HepG2 (cell line): ENCODE measurements around the gene LCK. TPM values are rescaled to one million over a fixed set of nuclear protein-coding genes. Genes with fewer than 3 reads are reported as not detected.

ENCODE experiments used
- ATAC-seq: fragments of 200-7000 bp; cut with Tn5 transposase; 3 replicates; pipeline ENCODE4 v1.9.1; 2020; ENCODE audit warnings: mild to moderate bottlenecking, moderate library complexity
- BruUV-seq: library from RNA; stranded (reverse); fragments of 400-500 nt; replicated peaks from 2 replicates; lab custom pipeline; 2021; lab: Mats Ljungman, UMichigan
- CTCF ChIA-PET: fragments of 300-600 bp; formaldehyde crosslinking; extraction: SDS; loops from one replicate; lab custom pipeline; 2021; ENCODE audit warnings: low total read pairs, inconsistent platforms, low intra/inter-chr PET ratio; lab: Yijun Ruan, JAX
- POLR2A ChIA-PET: fragments of 350-600 bp; sonication (Branson Sonifier 250); formaldehyde crosslinking; loops from one replicate; lab custom pipeline; 2020; ENCODE audit warnings: antibody characterized with exemption, inconsistent platforms; lab: Yijun Ruan, JAX
- DNase-seq: peaks from one replicate; pipeline ENCODE4 v3.0.0-alpha.2; 2015; ENCODE audit warnings: low spot score
- FAIRE-seq: peaks from 3 replicates; lab custom pipeline; 2011; peaks lifted over from hg19 to GRCh38; lab: Jason Lieb, UNC
- H2AFZ ChIP-seq: one replicate; pipeline ENCODE4 v1.6.1; 2011; ENCODE audit warnings: low read length, inconsistent platforms
- H3K27ac ChIP-seq: fragments of 300-600 bp; 3 replicates; pipeline ENCODE4 v1.8.0; 2011; ENCODE audit warnings: mixed run types, mild to moderate bottlenecking, mixed read lengths, low read length, inconsistent platforms; ENCODE audit not compliant: insufficient read depth; ENCODE audit errors: extremely low read length
- H3K27me3 ChIP-seq, 2 experiments: fragments of 200-600 bp in 1 of 2; 2 replicates in 1 of 2; 3 replicates in 1 of 2; pipeline versions ENCODE4 v1.6.0 to v1.8.0; 2011; ENCODE audit warnings: low read length in 2 of 2, mild to moderate bottlenecking in 2 of 2, moderate library complexity in 2 of 2, inconsistent platforms in 1 of 2; ENCODE audit not compliant: insufficient read depth in 2 of 2, control insufficient read depth in 1 of 2
- H3K36me3 ChIP-seq, 2 experiments: fragments of 200-600 bp in 1 of 2; replicated peaks in 1 of 2; 2 replicates in 1 of 2; 3 replicates in 1 of 2; pipeline versions ENCODE4 v1.5.1 to v1.8.0; 2011; ENCODE audit warnings: low read length in 2 of 2, inconsistent platforms in 1 of 2; ENCODE audit not compliant: insufficient read depth in 2 of 2, control insufficient read depth in 1 of 2
- H3K4me1 ChIP-seq: 2 replicates; pipeline ENCODE4 v1.5.1; 2012; ENCODE audit warnings: low read length, inconsistent platforms; ENCODE audit not compliant: insufficient read depth
- H3K4me2 ChIP-seq: 2 replicates; pipeline ENCODE4 v1.6.0; 2011; ENCODE audit warnings: low read depth, low read length, inconsistent platforms
- H3K4me3 ChIP-seq, 3 experiments: fragments of 200-600 bp in 1 of 3; sonication (generic), shearing (Covaris generic) in 1 of 3; replicated peaks in 1 of 3; 2 replicates each; pipeline ENCODE4 v1.5.1; 2011 to 2016; ENCODE audit warnings: low read length in 3 of 3, inconsistent platforms in 2 of 3, low read depth in 2 of 3, mild to moderate bottlenecking in 2 of 3, control low read depth in 1 of 3, mixed read lengths in 1 of 3; ENCODE audit not compliant: insufficient read depth in 1 of 3
- H3K79me2 ChIP-seq: one replicate; pipeline ENCODE4 v1.6.1; 2011; ENCODE audit warnings: low read length, inconsistent platforms; ENCODE audit not compliant: insufficient read depth
- H3K9ac ChIP-seq: 2 replicates; pipeline ENCODE4 v1.6.0; 2011; ENCODE audit warnings: mild to moderate bottlenecking, low read depth, low read length, inconsistent platforms; ENCODE audit not compliant: insufficient read depth
- H3K9me3 ChIP-seq: 2 replicates; pipeline ENCODE4 v1.5.1; 2012; ENCODE audit warnings: mild to moderate bottlenecking, low read length
- H4K20me1 ChIP-seq: 2 replicates; pipeline ENCODE4 v1.6.0; 2011; ENCODE audit warnings: inconsistent platforms, mild to moderate bottlenecking, low read length, moderate library complexity; ENCODE audit not compliant: insufficient read depth
- DMTF1 ChIP-seq: sonication (generic); formaldehyde crosslinking; IDR thresholded peaks from 2 replicates; pipeline ENCODE4 v1.4.0; 2020; ENCODE audit warnings: mild to moderate bottlenecking, missing genetic modification reagents
- ETV5 ChIP-seq: IDR thresholded peaks from 2 replicates; pipeline ENCODE4 v1.6.1; 2018; ENCODE audit warnings: missing biosample characterization, missing genetic modification reagents, inconsistent platforms, borderline replicate concordance
- POGZ ChIP-seq: sonication (generic); formaldehyde crosslinking; IDR thresholded peaks from 2 replicates; pipeline ENCODE4 v1.4.0; 2020; ENCODE audit warnings: mild to moderate bottlenecking, missing genetic modification reagents
- POLR2A ChIP-seq, 2 experiments: IDR thresholded peaks; 2 replicates each; pipeline ENCODE4 v1.6.1; 2011; ENCODE audit warnings: low read depth in 2 of 2, low read length in 2 of 2, mild to moderate bottlenecking in 1 of 2, moderate library complexity in 1 of 2; ENCODE audit not compliant: insufficient read depth in 1 of 2
- ZFP36 ChIP-seq: fragments of 150-350 bp; IDR thresholded peaks from 2 replicates; pipeline ENCODE4 v1.6.1; 2018; ENCODE audit warnings: borderline replicate concordance, low read length, low read depth; ENCODE audit not compliant: partially characterized antibody
- ZIK1 ChIP-seq: sonication (generic); formaldehyde crosslinking; IDR thresholded peaks from 2 replicates; pipeline ENCODE4 v1.5.0; 2020; ENCODE audit warnings: mild to moderate bottlenecking, low read depth, missing genetic modification reagents, borderline replicate concordance
- ZNF3 ChIP-seq: IDR thresholded peaks from 2 replicates; pipeline ENCODE4 v1.7.0; 2017; ENCODE audit warnings: inconsistent platforms
- ZNF549 ChIP-seq: sonication (generic); formaldehyde crosslinking; IDR thresholded peaks from 2 replicates; pipeline ENCODE4 v1.5.0; 2020; ENCODE audit warnings: missing genetic modification reagents
- ZNF800 ChIP-seq: sonication (generic); formaldehyde crosslinking; IDR thresholded peaks from 2 replicates; pipeline ENCODE4 v1.4.0; 2020; ENCODE audit warnings: missing genetic modification reagents
- WGBS: methylation state at CpG from one replicate; pipeline ENCODE4 v1.1.6; 2017; ENCODE audit warnings: low lambda C conversion rate; 5-methylcytosine and 5-hydroxymethylcytosine counted together
- in situ Hi-C: cut with HindIII; loops from 2 replicates; pipeline ENCODE4 v1.10.0; 2017; ENCODE audit warnings: low pct_unique_long_range_greater_than_20kb; ENCODE audit not compliant: extremely low pct_ligation_motif_present
- intact Hi-C: fragments of 100-400 bp; cut with micrococcal nuclease; formaldehyde crosslinking; loops from one replicate; pipeline ENCODE4 v1.10.0; 2022; ENCODE audit not compliant: unreplicated experiment
- polyA plus RNA-seq, 8 experiments: library from polyadenylated mRNA; depleted of rRNA in 3 of 8; stranded (reverse) in 7 of 8; unstranded in 1 of 8; fragments of >200 nt; fragmentation: Illumina TruSeq in 4 of 8; extraction: Trizol in 4 of 8; gene quantifications; 2 replicates each; pipeline versions ENCODE4 v1.2.1 to v1.2.3, GENCODE V29; 2011 to 2016; ENCODE audit warnings: low read depth in 4 of 8, missing spikeins in 1 of 8, mixed read lengths in 1 of 8; ENCODE audit not compliant: insufficient read depth in 1 of 8
- total RNA-seq, 5 experiments: library from RNA; depleted of rRNA; stranded (reverse); fragments of >200 nt; fragmentation: Illumina TruSeq; extraction: Trizol; gene quantifications; 2 replicates each; pipeline ENCODE4 v1.2.3, GENCODE V29; 2016; ENCODE audit warnings: low read depth in 1 of 5

The LCK gene
- total and polyA plus RNA-seq, 2 of the 13 experiments (the other 11 are each of a cell fraction or from before 2014, with no cell fraction given), result 0.93 to 1.8 TPM

- Histone ChIP-seq H3K79me2 (peaks cover 6% of the 10 kb centered on the region), H3K27ac (no peak overlapping the region), H3K9me3 (no peaks in the 10 kb centered on the region), H4K20me1 (no peaks in the 10 kb centered on the region), H2AFZ (no peak overlapping the region), H3K4me2 (no peak overlapping the region), H3K4me1 (peaks cover 23% of the 10 kb centered on the region), H3K27me3 (no peaks in the 10 kb centered on the region), H3K36me3 (peaks cover 40 to 79% of the 10 kb centered on the region in 2 experiments), H3K4me3 (no peak overlapping the region), H3K9ac (no peak overlapping the region)
- in situ Hi-C loops, result no loop called here
- DNase-seq, result no peak
- no TSS peak for BruUV-seq
- 94% methylated on average over 11 of the region's 11 CpGs for WGBS
- intact Hi-C loops, result no loop called here
- POLR2A ChIA-PET, result interaction anchor here (1.7 kb wide), 1 partner anchor 9 kb away, joined by 7 read pairs; the partner anchor contains the start of gene MARCKSL1
- ATAC-seq, result no peak
- CTCF ChIA-PET, result no interaction called here
- FAIRE-seq, result no peak
- TF ChIP-seq ETV5 (CRISPR knock-in tag), result no peak
- no peak for TF ChIP-seq DMTF1 (CRISPR knock-in tag)
- no peak for TF ChIP-seq ZIK1
- TF ChIP-seq POLR2A (IDR thresholded peaks at IDR 0.05; ENCODE audit: insufficient read depth in 1 of 2, low read depth in 2 of 2, low read length in 2 of 2), result peak in 1 of 2 experiments; percentile 14; a peak in 1 of 4 replicates
- no peak for TF ChIP-seq POGZ (CRISPR knock-in tag)
Measured at GRCh38 chr1:32327204-32327603, 76.1 kb downstream of the LCK start.

- peaks cover 13% of the 10 kb centered on the region for H4K20me1 ChIP-seq
- TSS peak; percentile 9 for BruUV-seq
- H2AFZ ChIP-seq, result no peak overlapping the region
- ChIA-PET POLR2A (interaction anchor here (1.0 to 4.8 kb wide), 3 partner anchors 7 to 18 kb away, joined by 3 to 84 read pairs (median 23); no protein-coding TSS in a partner anchor), CTCF (no interaction called here)
- TF ChIP-seq ZFP36, result peak; percentile 30
- TF ChIP-seq ZNF3, result 0 out of 2 replicates have a peak, but pooled peaks have one; percentile 29
- no peak for TF ChIP-seq ZNF800 (CRISPR knock-in tag)
- TF ChIP-seq ZNF549, result no peak
- H3K9ac ChIP-seq, result no peak overlapping the region
- FAIRE-seq (no peak), ATAC-seq (no peak), DNase-seq (no peak)
- H3K27ac ChIP-seq, result no peak overlapping the region
- peaks cover 11% of the 10 kb centered on the region for H3K79me2 ChIP-seq
- in situ Hi-C loops, result no loop called here
- no peak overlapping the region for H3K4me3 ChIP-seq
- H3K9me3 ChIP-seq, result no peaks in the 10 kb centered on the region
- H3K36me3 ChIP-seq, result peaks cover 44 to 87% of the 10 kb centered on the region in 2 experiments
- H3K4me1 ChIP-seq, result peaks cover 19% of the 10 kb centered on the region
- no peak overlapping the region for H3K4me2 ChIP-seq
- 95% methylated on average over 4 of the region's 4 CpGs for WGBS
- intact Hi-C loops, result loop anchor here (10.0 kb wide), 1 partner anchor 65 kb away; the partner anchor contains the start of gene BSDC1
- H3K27me3 ChIP-seq, result no peaks in the 10 kb centered on the region
Measured at GRCh38 chr1:32329931-32330466, 78.9 kb downstream of the LCK start.
